Calu3 (cell line): ENCODE data around the gene EGLN1. TPM values are rescaled to one million over a fixed set of nuclear protein-coding genes. Genes with fewer than 3 reads are reported as not detected.

Experiments
- BruUV-seq: library from RNA; stranded (reverse); fragments of 400-500 nt; replicated peaks from 2 replicates; lab custom pipeline; 2021; lab: Mats Ljungman, UMichigan
- CTCF ChIA-PET: fragments of 300-600 bp; sonication (Branson Sonifier 250); formaldehyde crosslinking; loops from one replicate; lab custom pipeline; 2022; ENCODE audit warnings: antibody characterized with exemption; lab: Charles Lee
- DNase-seq: peaks from one replicate; pipeline ENCODE4 v3.0.0; 2022
- H3K27ac Mint-ChIP-seq: one replicate; pipeline ENCODE4 v1.8.0; 2022; ENCODE audit warnings: mixed read lengths; ENCODE audit not compliant: unreplicated experiment
- H3K27me3 Mint-ChIP-seq: one replicate; pipeline ENCODE4 v1.8.0; 2022; ENCODE audit warnings: mixed read lengths; ENCODE audit not compliant: unreplicated experiment
- H3K36me3 Mint-ChIP-seq: one replicate; pipeline ENCODE4 v1.8.0; 2022; ENCODE audit warnings: mild to moderate bottlenecking, moderate library complexity, mixed read lengths; ENCODE audit not compliant: insufficient read depth, unreplicated experiment
- H3K4me1 Mint-ChIP-seq: one replicate; pipeline ENCODE4 v1.8.0; 2022; ENCODE audit warnings: mild to moderate bottlenecking, low read depth, mixed read lengths; ENCODE audit not compliant: unreplicated experiment
- H3K4me3 Mint-ChIP-seq: one replicate; pipeline ENCODE4 v1.8.0; 2022; ENCODE audit warnings: mild to moderate bottlenecking, low read depth, moderate library complexity, mixed read lengths; ENCODE audit not compliant: unreplicated experiment
- H3K9me3 Mint-ChIP-seq: one replicate; pipeline ENCODE4 v1.8.0; 2022; ENCODE audit warnings: low read depth, mixed read lengths; ENCODE audit not compliant: unreplicated experiment
- intact Hi-C: fragments of 100-400 bp; cut with micrococcal nuclease; formaldehyde crosslinking; loops from one replicate; pipeline ENCODE4 v1.10.0; 2022; ENCODE audit not compliant: unreplicated experiment
- total RNA-seq: library from RNA; stranded (reverse); gene quantifications from 2 replicates; pipeline ENCODE4 v1.2.3, GENCODE V29; 2022
- TF ChIP-seq, protein P1 (sequence below): fragments of 200-600 bp; IDR thresholded peaks from one replicate; pipeline ENCODE4 v1.8.0; 2022; ENCODE audit warnings: antibody characterized with exemption; ENCODE audit not compliant: unreplicated experiment

EGLN1 gene
- total RNA-seq, 1 experiment from 2014 or later = 34.9 TPM

GRCh38 chr1:231408528-231409094, 13.5 kb downstream of the EGLN1 start:
- no TSS peak for BruUV-seq
- no peaks in the 10 kb centered on the region for H3K27me3 Mint-ChIP-seq

DNA sequence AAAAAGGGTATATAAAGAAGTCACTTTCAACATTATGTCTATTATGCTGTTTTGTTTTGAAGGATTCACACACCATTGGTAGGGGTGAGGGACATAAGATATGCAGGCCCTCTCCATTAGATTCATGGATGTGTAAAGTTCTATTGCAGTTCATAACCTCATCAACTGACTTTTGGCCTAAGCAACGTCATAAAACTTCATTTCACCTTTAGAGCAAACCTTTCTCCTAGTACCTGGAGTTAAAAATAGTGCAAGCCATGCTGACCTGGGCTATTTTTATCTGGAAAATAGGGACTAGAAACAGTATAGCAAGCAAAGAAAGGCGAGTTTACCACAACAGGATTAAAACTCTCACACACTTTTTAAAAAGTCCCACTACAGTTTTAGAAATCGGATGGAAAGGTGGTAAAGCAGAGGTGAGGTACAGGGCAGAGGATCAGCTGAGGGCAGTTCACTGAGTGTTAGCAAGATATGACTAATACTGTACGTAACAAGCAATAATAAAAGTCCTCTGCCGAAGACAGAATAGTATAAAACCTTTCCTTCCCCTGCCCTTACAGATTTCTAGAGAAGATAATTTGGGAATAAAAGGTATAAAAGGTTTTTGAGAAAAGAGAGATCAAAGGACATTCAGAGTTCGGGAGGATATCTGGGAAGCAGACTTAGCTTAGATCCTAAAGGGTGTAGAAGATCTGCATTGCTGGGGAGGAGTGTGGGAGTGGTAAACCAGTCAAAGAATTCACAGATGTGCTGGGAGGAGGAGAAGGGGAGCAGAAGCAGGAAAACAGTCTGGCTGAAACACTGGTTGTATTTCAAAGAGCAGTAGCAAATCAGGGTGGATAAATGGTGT, 14.3 kb downstream of the EGLN1 start:
- Mint-ChIP-seq H3K4me1 (peaks cover 13% of the 10 kb centered on the region), H3K36me3 (peaks cover 6% of the 10 kb centered on the region), H3K9me3 (no peaks in the 10 kb centered on the region), H3K27me3 (no peaks in the 10 kb centered on the region), H3K4me3 (no peak overlapping the region), H3K27ac (no peak overlapping the region)
- intact Hi-C loops = loop anchor here (2.0 to 5.0 kb wide), 3 partner anchors 13 to 1705 kb away; no protein-coding TSS in a partner anchor
- DNase-seq = no peak
- BruUV-seq = no TSS peak
- CTCF ChIA-PET = interaction anchor here (1.1 kb wide), 1 partner anchor 27 kb away, joined by 3 read pairs; no protein-coding TSS in a partner anchor
- TF ChIP-seq, protein P1, sequence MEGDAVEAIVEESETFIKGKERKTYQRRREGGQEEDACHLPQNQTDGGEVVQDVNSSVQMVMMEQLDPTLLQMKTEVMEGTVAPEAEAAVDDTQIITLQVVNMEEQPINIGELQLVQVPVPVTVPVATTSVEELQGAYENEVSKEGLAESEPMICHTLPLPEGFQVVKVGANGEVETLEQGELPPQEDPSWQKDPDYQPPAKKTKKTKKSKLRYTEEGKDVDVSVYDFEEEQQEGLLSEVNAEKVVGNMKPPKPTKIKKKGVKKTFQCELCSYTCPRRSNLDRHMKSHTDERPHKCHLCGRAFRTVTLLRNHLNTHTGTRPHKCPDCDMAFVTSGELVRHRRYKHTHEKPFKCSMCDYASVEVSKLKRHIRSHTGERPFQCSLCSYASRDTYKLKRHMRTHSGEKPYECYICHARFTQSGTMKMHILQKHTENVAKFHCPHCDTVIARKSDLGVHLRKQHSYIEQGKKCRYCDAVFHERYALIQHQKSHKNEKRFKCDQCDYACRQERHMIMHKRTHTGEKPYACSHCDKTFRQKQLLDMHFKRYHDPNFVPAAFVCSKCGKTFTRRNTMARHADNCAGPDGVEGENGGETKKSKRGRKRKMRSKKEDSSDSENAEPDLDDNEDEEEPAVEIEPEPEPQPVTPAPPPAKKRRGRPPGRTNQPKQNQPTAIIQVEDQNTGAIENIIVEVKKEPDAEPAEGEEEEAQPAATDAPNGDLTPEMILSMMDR = no peak

More at GRCh38 chr1:231408528-231409094, 13.5 kb downstream of the EGLN1 start:
- Mint-ChIP-seq H3K4me3 (no peak overlapping the region), H3K27ac (no peak overlapping the region), H3K36me3 (peaks cover 6% of the 10 kb centered on the region), H3K4me1 (peaks cover 21% of the 10 kb centered on the region), H3K9me3 (no peaks in the 10 kb centered on the region)
- intact Hi-C loops = loop anchor here (1.0 to 5.0 kb wide), 4 partner anchors 10 to 1704 kb away; no protein-coding TSS in a partner anchor
- TF ChIP-seq, protein P1 = no peak
- CTCF ChIA-PET = interaction anchor here (1.1 kb wide), 1 partner anchor 28 kb away, joined by 3 read pairs; no protein-coding TSS in a partner anchor
- no peak for DNase-seq

- no peak for DNase-seq
- intact Hi-C loops = loop anchor here (5.0 kb wide), 2 partner anchors 50 to 1705 kb away; no protein-coding TSS in a partner anchor
- H3K9me3 Mint-ChIP-seq = no peaks in the 10 kb centered on the region
- no peaks in the 10 kb centered on the region for H3K27me3 Mint-ChIP-seq
- TF ChIP-seq, protein P1 = no peak
- H3K27ac Mint-ChIP-seq = no peak overlapping the region
- no TSS peak for BruUV-seq
- CTCF ChIA-PET = no interaction called here
- H3K4me1 Mint-ChIP-seq = peaks cover 8% of the 10 kb centered on the region
- H3K4me3 Mint-ChIP-seq = no peak overlapping the region
- H3K36me3 Mint-ChIP-seq = peaks cover 6% of the 10 kb centered on the region
Measured at GRCh38 chr1:231407049-231407448, 15.0 kb downstream of the EGLN1 start.

GRCh38 chr1:231404318-231404717, 17.8 kb downstream of the EGLN1 start:
- no peak for DNase-seq
- no peaks in the 10 kb centered on the region for H3K9me3 Mint-ChIP-seq
- H3K27me3 Mint-ChIP-seq = no peaks in the 10 kb centered on the region
- H3K4me3 Mint-ChIP-seq = no peak overlapping the region
- intact Hi-C loops = no loop called here
- CTCF ChIA-PET = interaction anchor here (1.3 kb wide), 1 partner anchor 10 kb away, joined by 4 read pairs; no protein-coding TSS in a partner anchor
- H3K4me1 Mint-ChIP-seq = peaks cover 4% of the 10 kb centered on the region
- H3K36me3 Mint-ChIP-seq = peaks cover 6% of the 10 kb centered on the region
- no peak overlapping the region for H3K27ac Mint-ChIP-seq
- no TSS peak for BruUV-seq
- TF ChIP-seq, protein P1 = no peak
